ENCODE data around the gene PDZD4.

The PDZD4 gene

DNA sequence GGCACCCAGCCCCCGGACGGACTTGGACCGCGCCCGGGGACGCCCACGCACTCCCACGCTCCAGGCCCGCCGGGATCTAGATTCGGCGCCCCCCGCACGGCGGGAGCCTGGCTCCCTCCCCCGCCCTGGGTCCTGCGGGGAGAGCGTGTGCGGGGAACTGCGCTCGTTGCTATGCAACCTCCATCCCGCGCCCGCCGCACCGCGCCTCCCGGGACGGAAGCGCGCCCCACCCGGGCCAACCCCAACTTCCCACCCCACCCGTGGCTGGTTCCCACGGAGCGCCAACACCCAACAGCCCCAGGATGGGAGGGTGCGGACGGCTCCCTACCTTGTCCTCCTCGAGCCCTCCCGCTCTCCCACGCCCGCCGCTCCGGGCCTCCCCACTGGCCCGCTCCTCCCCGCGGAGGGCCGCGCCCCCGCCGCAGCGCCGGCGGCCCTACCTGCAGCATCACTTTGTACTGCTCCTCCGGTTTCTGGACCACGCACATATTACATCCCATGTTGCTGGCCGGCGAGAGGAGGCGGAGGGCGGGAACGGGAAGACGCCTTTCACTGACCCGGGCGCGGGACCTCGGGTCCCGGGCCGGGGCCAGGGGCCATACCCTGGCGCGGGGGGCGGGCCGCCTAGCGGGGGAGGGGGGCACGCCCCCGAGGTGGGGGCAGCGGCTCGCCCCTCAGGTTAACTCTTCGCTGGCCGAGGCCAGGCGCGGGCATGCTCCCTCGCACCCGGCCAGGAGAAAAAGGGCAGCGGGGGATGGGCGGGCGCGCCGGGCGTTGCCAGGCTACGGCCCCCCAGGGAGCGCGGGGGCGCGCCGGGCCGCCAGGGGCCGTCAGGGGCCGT, at the start of gene PDZD4:
PDZD4 (minus strand) TSS at position 746 of the 841 bp plus-strand sequence; CDS start at position 500, 246 bp downstream.
- H3K4me1 ChIP-seq (ENCODE audit: control insufficient read depth, insufficient read depth, low read length) = no peaks in the 10 kb centered on the region
- no peaks in the 10 kb centered on the region for H3K36me3 ChIP-seq (ENCODE audit: control insufficient read depth, insufficient read depth, low read length)
- H3K9ac ChIP-seq (ENCODE audit: low read length) = no peak within 1 kb of the TSS
- H3K4me3 ChIP-seq (ENCODE audit: low read length) = no peak within 1 kb of the TSS
- no peaks in the 10 kb centered on the region for H3K9me3 ChIP-seq (ENCODE audit: control insufficient read depth, low read length)
- H3K27me3 ChIP-seq (ENCODE audit: control insufficient read depth, insufficient read depth, low read length) = peaks cover 25% of the 10 kb centered on the region

- peaks cover 37% of the 10 kb centered on the region for H3K27me3 ChIP-seq (ENCODE audit: control insufficient read depth, insufficient read depth, low read length)
- no peaks in the 10 kb centered on the region for H3K36me3 ChIP-seq (ENCODE audit: control insufficient read depth, insufficient read depth, low read length)
- H3K4me3 ChIP-seq (ENCODE audit: low read length) = no peak overlapping the region
- peaks cover 2% of the 10 kb centered on the region for H3K4me1 ChIP-seq (ENCODE audit: control insufficient read depth, insufficient read depth, low read length)
- H3K9me3 ChIP-seq (ENCODE audit: control insufficient read depth, low read length) = no peaks in the 10 kb centered on the region
- no peak overlapping the region for H3K9ac ChIP-seq (ENCODE audit: low read length)
Observed at GRCh38 chrX:153879741-153880439, 49.5 kb upstream of the PDZD4 start.

- Histone ChIP-seq H3K4me3 (ENCODE audit: low read length) (no peak overlapping the region), H3K4me1 (ENCODE audit: control insufficient read depth, insufficient read depth, low read length) (no peaks in the 10 kb centered on the region), H3K27me3 (ENCODE audit: control insufficient read depth, insufficient read depth, low read length) (peaks cover 30% of the 10 kb centered on the region), H3K9me3 (ENCODE audit: control insufficient read depth, low read length) (no peaks in the 10 kb centered on the region), H3K36me3 (ENCODE audit: control insufficient read depth, insufficient read depth, low read length) (no peaks in the 10 kb centered on the region), H3K9ac (ENCODE audit: low read length) (no peak overlapping the region)
Observed at GRCh38 chrX:153878969-153879653, 48.8 kb upstream of the PDZD4 start.

GRCh38 chrX:153878345-153878744, 48.0 kb upstream of the PDZD4 start:
- Histone ChIP-seq H3K4me3 (ENCODE audit: low read length) (no peak overlapping the region), H3K36me3 (ENCODE audit: control insufficient read depth, insufficient read depth, low read length) (no peaks in the 10 kb centered on the region), H3K4me1 (ENCODE audit: control insufficient read depth, insufficient read depth, low read length) (no peaks in the 10 kb centered on the region), H3K9me3 (ENCODE audit: control insufficient read depth, low read length) (no peaks in the 10 kb centered on the region), H3K9ac (ENCODE audit: low read length) (no peak overlapping the region), H3K27me3 (ENCODE audit: control insufficient read depth, insufficient read depth, low read length) (peaks cover 23% of the 10 kb centered on the region)

DNA sequence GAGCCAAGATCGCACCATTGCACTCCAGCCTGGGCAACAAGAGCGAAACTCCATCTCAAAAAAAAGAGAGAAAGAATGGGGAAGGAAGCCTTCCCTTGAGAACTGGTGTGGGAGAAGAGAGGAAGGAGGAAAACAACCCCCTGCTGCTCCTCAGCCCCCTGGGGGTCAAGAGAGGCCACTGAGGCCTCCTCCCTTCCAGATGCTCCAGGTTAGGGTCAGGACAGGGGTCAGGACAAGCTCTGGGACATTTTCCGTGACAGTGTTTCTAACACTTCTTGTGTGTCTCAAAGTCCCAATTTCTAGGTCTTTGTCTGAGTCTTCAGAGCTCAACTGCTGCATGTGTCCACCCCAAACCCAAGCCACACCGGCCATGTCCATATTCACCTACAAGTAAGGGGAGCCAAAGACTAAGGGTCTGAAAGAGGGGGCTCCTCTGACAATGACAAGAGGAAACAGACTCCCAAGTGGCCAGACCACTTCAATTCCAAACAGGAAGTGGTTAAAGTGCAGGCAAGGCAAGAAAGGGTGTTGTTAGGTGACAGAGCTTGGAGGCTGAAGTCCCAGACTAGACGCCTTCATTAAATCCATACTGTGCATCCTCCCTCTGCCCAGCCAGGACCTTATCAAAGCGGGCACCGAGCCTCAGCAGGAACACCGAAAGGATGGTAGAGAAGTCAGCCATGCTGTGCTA, 47.4 kb upstream of the PDZD4 start:
- Histone ChIP-seq H3K9me3 (ENCODE audit: control insufficient read depth, low read length) (no peaks in the 10 kb centered on the region), H3K27me3 (ENCODE audit: control insufficient read depth, insufficient read depth, low read length) (peaks cover 18% of the 10 kb centered on the region), H3K9ac (ENCODE audit: low read length) (no peak overlapping the region), H3K4me3 (ENCODE audit: low read length) (no peak overlapping the region), H3K4me1 (ENCODE audit: control insufficient read depth, insufficient read depth, low read length) (no peaks in the 10 kb centered on the region), H3K36me3 (ENCODE audit: control insufficient read depth, insufficient read depth, low read length) (no peaks in the 10 kb centered on the region)

- Histone ChIP-seq H3K4me1 (ENCODE audit: control insufficient read depth, insufficient read depth, low read length) (no peaks in the 10 kb centered on the region), H3K9me3 (ENCODE audit: control insufficient read depth, low read length) (no peaks in the 10 kb centered on the region), H3K9ac (ENCODE audit: low read length) (no peak overlapping the region), H3K36me3 (ENCODE audit: control insufficient read depth, insufficient read depth, low read length) (no peaks in the 10 kb centered on the region), H3K27me3 (ENCODE audit: control insufficient read depth, insufficient read depth, low read length) (peaks cover 15% of the 10 kb centered on the region), H3K4me3 (ENCODE audit: low read length) (no peak overlapping the region)
Observed at GRCh38 chrX:153876112-153876491, 45.8 kb upstream of the PDZD4 start.

DNA sequence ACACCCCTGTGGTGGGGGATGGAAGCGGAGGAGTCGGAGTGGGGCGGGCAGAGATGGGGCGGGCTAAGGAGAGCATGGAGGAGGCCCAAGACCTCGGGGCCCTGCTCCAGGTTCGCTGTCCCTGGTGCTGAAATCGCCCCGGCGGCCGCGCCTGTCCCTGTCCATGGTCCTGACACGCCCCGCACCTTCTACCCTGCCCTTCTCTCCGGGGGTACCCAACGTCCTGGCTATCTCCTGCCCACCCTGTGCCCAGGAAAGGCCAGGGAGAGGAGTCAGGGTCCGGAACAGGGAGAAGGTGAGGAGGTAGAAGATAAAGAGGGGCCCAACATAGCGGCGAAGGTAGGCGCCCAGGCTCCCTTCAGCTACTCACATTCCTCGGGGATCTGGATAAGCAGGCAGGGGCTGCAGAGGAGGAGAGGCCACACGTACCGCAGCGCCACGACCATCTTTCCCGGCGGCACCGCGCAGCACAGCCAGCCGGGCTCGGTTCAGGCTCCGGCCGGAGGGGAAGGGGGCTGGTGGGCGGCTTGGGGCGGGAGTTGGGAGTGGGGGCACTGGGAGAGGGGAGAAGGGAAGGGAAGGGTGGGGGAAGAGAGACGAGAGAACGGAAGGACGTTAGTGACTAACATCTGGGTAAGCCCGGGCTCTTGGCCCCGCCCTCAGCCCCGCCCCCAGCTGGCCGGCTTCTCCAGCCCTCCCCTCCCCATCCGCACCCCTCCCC, 45.2 kb upstream of the PDZD4 start:
- Histone ChIP-seq H3K9me3 (ENCODE audit: control insufficient read depth, low read length) (no peaks in the 10 kb centered on the region), H3K4me3 (ENCODE audit: low read length) (no peak overlapping the region), H3K27me3 (ENCODE audit: control insufficient read depth, insufficient read depth, low read length) (peaks cover 10% of the 10 kb centered on the region), H3K4me1 (ENCODE audit: control insufficient read depth, insufficient read depth, low read length) (no peaks in the 10 kb centered on the region), H3K36me3 (ENCODE audit: control insufficient read depth, insufficient read depth, low read length) (no peaks in the 10 kb centered on the region), H3K9ac (ENCODE audit: low read length) (no peak overlapping the region)

DNA sequence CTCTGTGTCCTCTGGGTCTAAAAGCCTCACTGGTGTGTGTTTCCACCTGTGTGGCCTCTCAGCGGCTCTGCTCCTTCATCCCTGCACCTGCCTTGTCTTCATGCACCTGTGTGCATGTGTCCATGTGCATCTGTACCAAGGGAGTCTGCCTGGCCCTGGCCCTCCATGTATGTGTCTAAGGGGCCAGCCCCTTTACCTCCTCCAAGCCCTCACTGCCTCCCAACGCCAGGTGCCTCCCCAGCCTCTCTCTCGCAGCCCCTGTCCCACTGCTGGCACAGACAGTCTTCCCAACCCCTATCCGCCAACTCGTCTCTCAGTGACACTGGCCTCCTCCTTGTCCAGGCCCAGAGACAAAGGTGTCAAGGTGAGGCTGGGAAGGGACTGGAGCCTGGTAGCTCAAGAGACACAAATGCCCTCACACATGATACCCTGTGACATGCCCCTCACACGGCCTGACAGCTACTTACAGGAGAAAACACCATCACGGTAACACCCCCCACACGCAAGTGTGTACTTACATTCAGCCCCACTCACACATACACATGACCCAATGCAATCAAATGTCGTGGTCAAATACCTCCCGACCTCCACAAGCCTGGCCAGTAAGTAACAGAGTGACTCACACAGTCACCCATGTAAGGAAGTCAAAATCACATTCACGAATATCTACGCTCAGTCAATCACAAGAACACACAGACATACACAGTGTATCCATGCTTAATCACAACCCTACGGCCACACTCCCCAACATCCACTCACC, 44.2 kb upstream of the PDZD4 start:
- Histone ChIP-seq H3K36me3 (ENCODE audit: control insufficient read depth, insufficient read depth, low read length) (no peaks in the 10 kb centered on the region), H3K4me1 (ENCODE audit: control insufficient read depth, insufficient read depth, low read length) (no peaks in the 10 kb centered on the region), H3K9me3 (ENCODE audit: control insufficient read depth, low read length) (no peaks in the 10 kb centered on the region), H3K27me3 (ENCODE audit: control insufficient read depth, insufficient read depth, low read length) (peaks cover 10% of the 10 kb centered on the region), H3K9ac (ENCODE audit: low read length) (no peak overlapping the region), H3K4me3 (ENCODE audit: low read length) (no peak overlapping the region)

DNA sequence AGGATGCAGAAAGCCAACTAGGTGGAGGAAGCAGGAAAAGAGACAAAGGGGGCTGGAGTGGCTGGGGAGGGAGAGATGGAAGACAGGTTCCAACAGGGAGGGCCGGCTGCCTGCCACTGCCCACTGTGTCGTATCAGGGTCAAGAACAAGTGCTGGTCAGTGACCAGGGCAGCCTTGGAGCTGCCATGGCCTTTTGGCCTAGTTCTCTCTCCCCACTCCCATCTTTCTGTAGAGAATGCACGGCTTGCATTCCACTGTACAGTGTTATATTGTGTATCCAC, 43.7 kb upstream of the PDZD4 start:
- H3K9ac ChIP-seq (ENCODE audit: low read length) = no peak overlapping the region
- no peaks in the 10 kb centered on the region for H3K36me3 ChIP-seq (ENCODE audit: control insufficient read depth, insufficient read depth, low read length)
- H3K4me3 ChIP-seq (ENCODE audit: low read length) = no peak overlapping the region
- H3K4me1 ChIP-seq (ENCODE audit: control insufficient read depth, insufficient read depth, low read length) = no peaks in the 10 kb centered on the region
- H3K27me3 ChIP-seq (ENCODE audit: control insufficient read depth, insufficient read depth, low read length) = peaks cover 7% of the 10 kb centered on the region
- no peaks in the 10 kb centered on the region for H3K9me3 ChIP-seq (ENCODE audit: control insufficient read depth, low read length)

DNA sequence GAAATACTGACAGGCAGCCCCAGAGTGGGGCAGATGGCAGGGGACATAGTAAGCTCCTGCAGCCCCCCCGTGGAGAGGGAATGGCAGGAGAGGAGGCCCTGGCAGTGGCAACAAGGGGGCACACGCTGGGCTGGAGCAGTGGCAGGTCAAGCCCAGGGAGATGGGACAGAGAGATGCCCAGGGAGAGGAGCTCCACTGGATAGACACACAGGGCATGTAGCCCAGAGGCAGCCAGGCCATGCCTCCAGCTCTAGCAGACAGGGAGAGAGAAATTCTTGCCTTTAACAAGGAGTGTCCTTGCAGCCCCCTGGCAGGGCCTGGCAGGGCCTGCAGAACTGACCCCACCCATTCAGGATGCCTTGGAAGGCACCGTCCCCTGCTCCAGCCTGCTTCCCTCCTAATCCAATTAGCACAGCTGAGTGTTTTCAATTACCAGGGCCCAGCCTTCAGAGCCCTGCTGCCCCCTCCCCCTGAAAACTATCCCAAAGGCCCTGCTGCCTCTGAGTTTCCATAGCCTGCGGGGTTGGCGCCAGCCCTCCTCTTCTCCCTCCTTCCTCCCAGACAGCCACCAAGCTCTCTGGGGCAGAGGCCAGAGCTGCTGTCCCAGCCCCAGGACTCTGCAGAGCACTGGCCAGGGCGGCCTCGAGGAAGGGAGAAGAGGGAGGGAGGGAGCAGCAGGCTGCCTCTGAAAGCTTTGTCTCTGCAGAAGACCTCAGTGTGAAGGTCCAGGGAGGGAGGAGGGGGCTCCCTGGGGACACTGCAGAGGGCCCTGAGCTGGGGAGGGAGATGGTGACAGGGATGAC, 43.1 kb upstream of the PDZD4 start:
- Histone ChIP-seq H3K9me3 (ENCODE audit: control insufficient read depth, low read length) (no peaks in the 10 kb centered on the region), H3K4me3 (ENCODE audit: low read length) (no peak overlapping the region), H3K9ac (ENCODE audit: low read length) (no peak overlapping the region), H3K36me3 (ENCODE audit: control insufficient read depth, insufficient read depth, low read length) (no peaks in the 10 kb centered on the region), H3K27me3 (ENCODE audit: control insufficient read depth, insufficient read depth, low read length) (peaks cover 2% of the 10 kb centered on the region), H3K4me1 (ENCODE audit: control insufficient read depth, insufficient read depth, low read length) (no peaks in the 10 kb centered on the region)

Data from mucosa of stomach (tissue), 1 donor.